DOHH2 (cell line): ENCODE results near the gene PDE4D.

ENCODE experiments used
- H3F3A ChIP-seq: fragments of 200-600 bp; sonication (generic), shearing (Covaris generic); 2 replicates; pipeline ENCODE4 v1.6.0; 2016; ENCODE audit warnings: antibody characterized with exemption, mild to moderate bottlenecking; ENCODE audit not compliant: control insufficient read depth, insufficient read depth
- H3K27ac ChIP-seq: fragments of 200-600 bp; sonication (generic); 2 replicates; pipeline ENCODE4 v1.5.1; 2014; ENCODE audit warnings: low read depth, mild to moderate bottlenecking, low read length, moderate library complexity
- H3K27me3 ChIP-seq: fragments of 200-600 bp; sonication (generic); 2 replicates; pipeline ENCODE4 v1.6.1; 2014; ENCODE audit warnings: mild to moderate bottlenecking, low read length, mixed read lengths; ENCODE audit not compliant: control insufficient read depth
- H3K36me3 ChIP-seq: fragments of 200-600 bp; sonication (generic); 2 replicates; pipeline ENCODE4 v1.6.1; 2014; ENCODE audit warnings: mild to moderate bottlenecking, low read length, moderate library complexity, mixed read lengths; ENCODE audit not compliant: control insufficient read depth
- H3K4me1 ChIP-seq: fragments of 200-600 bp; sonication (generic); 2 replicates; pipeline ENCODE4 v1.6.1; 2014; ENCODE audit warnings: mild to moderate bottlenecking, low read length, mixed read lengths; ENCODE audit not compliant: control insufficient read depth
- H3K4me2 ChIP-seq: fragments of 200-600 bp; sonication (generic); 2 replicates; pipeline ENCODE4 v1.6.0; 2014; ENCODE audit warnings: mild to moderate bottlenecking, low read length, moderate library complexity
- H3K4me3 ChIP-seq: fragments of 200-600 bp; sonication (generic); 2 replicates; pipeline ENCODE4 v1.5.1; 2014; ENCODE audit warnings: mild to moderate bottlenecking, low read length, mixed read lengths
- H3K79me2 ChIP-seq: fragments of 200-600 bp; sonication (generic); 2 replicates; pipeline ENCODE4 v1.6.1; 2014; ENCODE audit warnings: mild to moderate bottlenecking, low read length, mixed read lengths; ENCODE audit not compliant: control insufficient read depth
- H3K9me2 ChIP-seq: fragments of 200-600 bp; sonication (generic); replicated peaks from 2 replicates; pipeline ENCODE4 v1.6.1; 2014; ENCODE audit warnings: mild to moderate bottlenecking, low read length, mixed read lengths; ENCODE audit not compliant: control insufficient read depth
- H3K9me3 ChIP-seq: fragments of 200-600 bp; sonication (generic); 2 replicates; pipeline ENCODE4 v1.6.1; 2014; ENCODE audit warnings: antibody characterized with exemption, low read length, mixed read lengths; ENCODE audit not compliant: control insufficient read depth, insufficient read depth
- H4K20me1 ChIP-seq: fragments of 200-600 bp; sonication (generic); 2 replicates; pipeline ENCODE4 v1.6.0; 2014; ENCODE audit warnings: low read depth, mild to moderate bottlenecking, antibody characterized with exemption, low read length, moderate library complexity; ENCODE audit not compliant: control insufficient read depth, insufficient read depth
- CTCF ChIP-seq: fragments of 200-600 bp; sonication (generic); IDR thresholded peaks from one replicate; pipeline ENCODE4 v1.5.1; 2014; ENCODE audit warnings: antibody characterized with exemption, mild to moderate bottlenecking, low read depth, low read length; ENCODE audit not compliant: poor library complexity, severe bottlenecking
- EZH2phosphoT487 ChIP-seq: fragments of 200-600 bp; sonication (generic); IDR thresholded peaks from 2 replicates; pipeline ENCODE4 v1.6.1; 2017; ENCODE audit warnings: borderline replicate concordance, mild to moderate bottlenecking, antibody characterized with exemption, low read length, moderate library complexity, mixed read lengths

PDE4D gene

GRCh38 chr5:59893429-59894227, at the start of gene PDE4D:
Gene PDE4D, minus strand, starts transcription at chr5:59893726.
- H3K4me2 ChIP-seq: no peak within 1 kb of the TSS
- H3K79me2 ChIP-seq: no peaks in the 10 kb centered on the region
- H4K20me1 ChIP-seq: no peaks in the 10 kb centered on the region
- no peaks in the 10 kb centered on the region for H3K9me2 ChIP-seq
- no peaks in the 10 kb centered on the region for H3K36me3 ChIP-seq
- no peaks in the 10 kb centered on the region for H3F3A ChIP-seq
- H3K4me1 ChIP-seq: no peaks in the 10 kb centered on the region
- TF ChIP-seq CTCF (no peak), EZH2phosphoT487 (no peak)
- H3K4me3 ChIP-seq: no peak within 1 kb of the TSS
- H3K27me3 ChIP-seq: no peaks in the 10 kb centered on the region
- no peaks in the 10 kb centered on the region for H3K9me3 ChIP-seq
- no peak within 1 kb of the TSS for H3K27ac ChIP-seq

- no peaks in the 10 kb centered on the region for H3K79me2 ChIP-seq
- H3K27me3 ChIP-seq: no peaks in the 10 kb centered on the region; the same call in 1 of the 2 replicates
- no peaks in the 10 kb centered on the region for H3K36me3 ChIP-seq
- no peak overlapping the region for H3K4me3 ChIP-seq
- no peaks in the 10 kb centered on the region for H3F3A ChIP-seq
- H3K4me2 ChIP-seq: no peak overlapping the region
- TF ChIP-seq CTCF: no peak
- no peak for TF ChIP-seq EZH2phosphoT487
- H3K27ac ChIP-seq: no peak overlapping the region
- no peaks in the 10 kb centered on the region for H3K9me3 ChIP-seq
- no peaks in the 10 kb centered on the region for H4K20me1 ChIP-seq
- no peaks in the 10 kb centered on the region for H3K9me2 ChIP-seq
- H3K4me1 ChIP-seq: no peaks in the 10 kb centered on the region
Observed at GRCh38 chr5:59937633-59938032, 44.1 kb upstream of the PDE4D start.

GRCh38 chr5:59923465-59923864, 29.9 kb upstream of the PDE4D start:
- Histone ChIP-seq H3K4me3 (no peak overlapping the region), H3F3A (no peaks in the 10 kb centered on the region), H3K9me3 (no peaks in the 10 kb centered on the region), H3K27me3 (no peaks in the 10 kb centered on the region), H3K36me3 (no peaks in the 10 kb centered on the region), H4K20me1 (no peaks in the 10 kb centered on the region), H3K9me2 (no peaks in the 10 kb centered on the region), H3K27ac (no peak overlapping the region), H3K79me2 (no peaks in the 10 kb centered on the region), H3K4me1 (no peaks in the 10 kb centered on the region), H3K4me2 (no peak overlapping the region)
- no peak for TF ChIP-seq CTCF
- no peak for TF ChIP-seq EZH2phosphoT487
